IPS-NIHi7 (cell line): ENCODE measurements around the gene TMEM82.

ENCODE experiments used
- DNase-seq: peaks from one replicate; pipeline ENCODE4 v3.0.0; 2012; ENCODE audit warnings: mixed read lengths; ENCODE audit errors: extremely low spot score

The TMEM82 gene

DNA sequence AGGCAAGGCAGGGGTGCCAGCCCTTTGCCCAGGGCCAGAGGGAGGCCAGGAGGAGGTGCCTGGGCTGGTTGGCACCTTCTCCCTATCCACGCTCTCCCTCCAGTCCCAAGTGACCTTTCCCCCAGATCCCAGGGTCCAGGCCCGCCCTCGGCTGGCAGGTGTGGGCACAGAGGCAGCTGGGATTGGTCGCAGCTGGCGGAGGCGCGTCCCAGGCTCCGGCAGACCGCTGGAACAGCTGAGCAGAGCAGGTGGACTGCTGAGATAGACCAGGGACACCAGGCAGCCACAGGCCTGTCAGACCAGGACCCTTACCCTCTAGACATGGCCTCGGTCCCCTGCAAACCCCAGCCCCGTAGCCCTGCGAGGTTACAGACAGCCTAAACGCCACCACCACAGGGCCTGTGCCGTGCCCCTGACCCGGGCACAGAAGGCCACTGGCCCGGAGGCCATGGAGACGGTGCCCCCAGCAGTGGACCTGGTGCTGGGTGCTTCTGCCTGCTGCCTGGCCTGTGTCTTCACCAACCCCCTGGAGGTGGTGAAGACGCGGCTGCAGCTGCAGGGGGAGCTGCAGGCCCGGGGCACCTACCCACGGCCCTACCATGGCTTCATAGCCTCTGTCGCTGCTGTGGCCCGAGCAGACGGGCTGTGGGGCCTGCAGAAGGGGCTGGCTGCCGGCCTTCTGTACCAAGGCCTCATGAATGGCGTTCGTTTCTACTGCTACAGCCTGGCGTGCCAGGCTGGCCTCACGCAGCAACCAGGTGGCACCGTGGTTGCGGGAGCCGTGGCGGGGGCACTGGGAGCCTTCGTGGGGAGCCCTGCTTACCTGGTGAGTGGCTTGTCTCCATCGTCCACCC, 6.0 kb upstream of the TMEM82 start, which contains the start of gene SLC25A34:
TSS of gene SLC25A34 (plus strand) at position 221 of the 854 bp plus-strand sequence. CDS start at position 449, 228 bp downstream.
- DNase-seq, result peak; percentile 62

DNA sequence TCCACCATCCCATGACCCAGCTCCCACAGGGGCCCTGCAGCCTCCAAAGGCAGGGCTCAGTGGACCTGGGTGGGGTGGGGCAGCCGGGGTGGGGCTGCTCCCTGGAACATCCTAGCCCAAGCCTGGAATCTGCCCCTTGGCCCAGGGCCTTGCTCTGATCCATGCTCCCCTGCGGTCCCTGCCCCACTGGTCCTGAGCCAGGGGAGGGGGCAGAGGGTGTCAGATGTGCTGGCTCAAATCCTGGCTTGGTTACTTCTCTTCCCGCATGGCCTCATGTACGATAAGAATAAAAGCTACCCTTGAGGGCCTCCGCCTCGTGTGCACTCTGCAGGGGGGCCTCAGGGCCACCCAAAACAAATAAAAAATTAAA, 5.4 kb upstream of the TMEM82 start:
- no peak for DNase-seq

DNA sequence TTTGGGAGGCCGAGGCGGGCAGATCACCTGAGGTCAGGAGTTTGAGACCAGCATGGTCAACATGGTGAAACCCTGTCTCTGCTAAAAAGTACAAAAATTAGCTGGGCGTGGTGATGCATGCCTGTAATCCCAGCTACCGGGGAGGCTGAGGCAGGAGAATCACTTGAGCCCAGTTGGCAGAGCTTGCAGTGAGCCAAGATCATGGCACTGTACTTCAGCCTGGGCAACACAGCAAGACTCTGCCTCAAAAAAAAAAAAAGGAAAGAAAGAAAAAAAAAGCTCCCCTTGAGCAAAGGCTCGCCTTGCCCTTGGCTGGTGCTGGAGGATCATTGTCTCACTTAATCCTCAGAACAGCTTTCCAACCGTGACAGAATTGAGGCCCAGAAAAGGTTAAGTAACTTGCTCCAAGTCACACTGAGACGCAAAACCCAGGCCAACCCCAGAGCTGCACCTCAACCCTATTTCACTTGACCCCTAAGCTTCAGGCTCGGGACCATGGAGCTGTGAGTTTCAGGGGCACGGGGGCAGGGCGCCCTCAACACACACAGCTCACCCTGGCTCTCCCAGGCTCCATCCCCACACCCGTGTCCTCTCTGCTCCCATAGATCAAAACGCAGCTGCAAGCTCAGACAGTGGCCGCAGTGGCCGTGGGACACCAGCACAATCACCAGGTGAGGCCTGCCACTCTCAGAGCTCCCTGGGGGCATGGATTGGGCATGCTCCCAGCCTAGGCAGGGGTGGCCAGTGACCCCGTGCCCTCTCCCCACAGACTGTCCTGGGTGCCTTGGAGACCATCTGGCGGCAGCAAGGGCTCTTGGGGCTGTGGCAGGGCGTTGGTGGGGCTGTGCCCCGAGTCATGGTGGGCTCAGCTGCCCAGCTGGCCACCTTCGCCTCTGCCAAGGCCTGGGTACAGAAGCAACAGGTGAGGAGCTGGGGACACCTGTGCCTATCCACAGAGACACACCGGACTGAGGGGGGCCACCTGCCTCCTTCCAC, 4.7 kb upstream of the TMEM82 start:
- DNase-seq, result no peak

DNA sequence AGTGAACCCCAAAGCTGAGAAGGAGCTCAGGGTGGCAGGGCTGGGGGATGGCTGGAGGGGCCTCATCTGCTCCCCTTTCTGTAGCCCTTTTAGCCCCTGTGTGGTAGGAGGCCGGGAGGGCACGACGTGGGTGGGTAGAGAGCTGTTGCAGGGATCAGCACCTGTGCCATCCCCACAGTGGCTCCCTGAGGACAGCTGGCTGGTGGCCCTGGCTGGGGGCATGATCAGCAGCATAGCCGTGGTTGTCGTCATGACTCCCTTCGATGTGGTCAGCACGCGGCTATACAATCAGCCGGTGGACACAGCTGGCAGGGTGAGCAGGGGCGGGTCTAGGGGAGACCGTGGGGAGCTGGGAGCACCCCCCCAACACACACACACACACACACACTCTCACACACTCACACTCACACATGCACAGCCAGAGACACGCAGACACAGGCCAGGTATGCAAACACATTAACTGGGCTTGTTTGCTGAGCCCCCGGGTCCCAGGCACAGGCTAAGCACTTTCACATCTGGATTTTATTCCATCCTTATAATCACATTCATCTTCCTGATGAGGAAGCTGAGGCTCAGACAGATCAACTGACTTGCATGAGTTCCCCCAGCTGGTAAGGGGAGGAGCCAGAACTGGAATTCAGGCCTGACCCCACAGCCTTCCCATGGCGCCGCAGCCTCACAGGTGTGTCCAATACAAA, 3.7 kb upstream of the TMEM82 start:
- DNase-seq, result no peak

DNA sequence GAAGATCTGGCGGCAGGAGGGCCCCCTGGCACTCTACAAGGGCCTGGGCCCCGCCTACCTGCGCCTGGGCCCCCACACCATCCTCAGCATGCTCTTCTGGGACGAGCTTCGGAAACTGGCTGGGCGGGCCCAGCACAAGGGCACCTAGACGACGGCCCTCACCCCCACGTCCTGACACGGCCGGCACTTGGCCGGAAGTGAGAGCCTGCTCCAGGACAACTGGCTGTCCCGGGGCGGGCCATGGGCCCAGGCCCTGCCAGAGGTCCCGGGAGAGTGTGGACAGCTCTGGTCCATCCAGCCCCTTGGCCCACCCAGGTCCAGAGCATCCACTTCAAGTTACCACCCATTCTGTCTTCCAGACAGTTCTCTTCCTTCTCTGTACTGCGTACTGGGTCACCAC, 3.0 kb upstream of the TMEM82 start:
- DNase-seq, result no peak

DNA sequence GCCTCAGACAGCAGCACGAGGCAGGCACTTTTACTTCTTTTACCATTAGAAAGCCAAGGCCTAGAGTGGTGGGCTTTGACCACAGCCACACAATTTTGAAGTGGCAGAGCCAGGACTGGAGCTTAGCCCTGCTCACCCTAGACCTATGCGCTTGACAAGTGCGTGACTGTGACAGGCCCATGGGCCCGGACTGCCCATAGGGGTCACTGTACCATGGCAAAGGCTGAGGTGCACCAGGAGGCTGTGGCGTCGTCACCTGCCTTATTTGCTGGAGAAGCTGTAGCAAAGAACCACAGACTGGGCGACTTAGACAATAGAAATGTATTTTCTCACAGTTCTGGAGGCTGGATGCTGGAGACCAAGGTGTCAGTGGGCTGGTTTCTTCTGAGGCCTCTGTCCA, 2.6 kb upstream of the TMEM82 start:
- no peak for DNase-seq

DNA sequence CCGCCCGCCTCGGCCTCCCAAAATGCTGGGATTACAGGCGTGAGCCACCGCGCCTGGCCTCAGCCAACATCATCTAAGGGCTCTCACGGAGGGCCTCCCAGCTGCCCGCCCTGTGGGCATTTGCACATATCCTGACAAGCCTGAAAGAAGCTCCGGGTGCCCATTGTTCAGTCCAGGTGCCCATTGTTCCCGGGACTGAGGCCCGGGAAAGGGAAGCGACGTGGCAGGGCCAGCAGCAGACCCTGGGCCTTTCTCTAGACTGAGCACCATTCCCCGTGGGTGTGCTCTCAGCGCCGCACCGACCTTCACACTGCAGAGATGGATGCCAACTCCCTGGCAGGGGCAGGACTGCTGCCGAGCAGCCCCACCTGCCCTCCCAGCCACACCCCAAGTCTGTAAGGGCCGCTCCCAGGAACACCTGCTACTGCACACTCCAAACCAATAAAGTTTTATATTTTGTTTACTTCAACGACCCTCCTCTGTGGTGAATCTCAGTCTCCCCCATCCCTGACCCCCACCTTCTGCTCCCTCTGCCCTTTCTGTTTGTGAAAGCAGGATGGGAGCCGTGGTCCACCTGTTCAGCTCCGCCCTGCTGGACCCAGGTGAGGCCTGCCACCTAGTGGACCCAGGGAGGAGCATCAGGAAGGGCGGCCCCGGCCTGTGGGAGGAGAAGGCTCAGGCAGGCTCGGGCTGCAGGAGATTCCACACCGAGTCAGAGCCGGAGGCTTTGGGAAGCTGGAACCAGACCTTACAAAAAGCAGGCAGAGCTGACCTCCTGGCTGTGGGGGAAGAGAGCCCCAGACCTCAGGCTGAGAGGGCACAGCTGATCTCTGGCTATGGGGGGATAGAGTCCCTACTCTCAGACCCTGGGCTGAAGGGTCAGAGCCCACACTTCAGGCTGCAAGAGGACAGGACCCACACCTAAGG, 1.1 kb upstream of the TMEM82 start:
- DNase-seq, result peak; percentile 95

DNA sequence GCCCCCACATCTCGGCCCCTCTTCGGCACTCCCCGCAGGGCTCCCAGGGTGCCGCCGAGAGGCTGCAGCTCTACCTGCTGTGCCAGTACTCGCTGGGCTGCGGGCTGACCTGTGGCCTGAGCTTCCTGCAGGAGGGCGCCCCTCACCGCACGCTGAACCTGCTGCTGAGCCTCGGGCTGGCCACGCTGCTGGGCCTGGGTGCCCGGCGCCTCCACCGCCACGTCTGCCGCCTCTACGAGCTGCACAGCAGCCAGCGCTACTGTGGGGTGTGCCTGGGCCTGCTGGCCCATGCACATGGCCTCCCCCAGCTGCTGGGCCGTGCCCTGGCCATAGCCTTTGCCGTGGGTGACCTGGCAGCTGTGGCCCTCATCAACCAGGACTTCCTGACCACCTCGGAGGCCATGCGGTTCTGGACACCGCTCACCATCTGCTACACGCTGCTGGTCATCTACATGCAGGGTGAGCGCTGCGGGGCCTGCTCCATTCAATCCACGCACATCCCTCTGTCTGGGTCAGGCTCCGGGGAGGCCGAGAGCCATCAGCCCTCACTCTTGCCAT, 1.9 kb downstream of the TMEM82 start:
- DNase-seq, result no peak

DNA sequence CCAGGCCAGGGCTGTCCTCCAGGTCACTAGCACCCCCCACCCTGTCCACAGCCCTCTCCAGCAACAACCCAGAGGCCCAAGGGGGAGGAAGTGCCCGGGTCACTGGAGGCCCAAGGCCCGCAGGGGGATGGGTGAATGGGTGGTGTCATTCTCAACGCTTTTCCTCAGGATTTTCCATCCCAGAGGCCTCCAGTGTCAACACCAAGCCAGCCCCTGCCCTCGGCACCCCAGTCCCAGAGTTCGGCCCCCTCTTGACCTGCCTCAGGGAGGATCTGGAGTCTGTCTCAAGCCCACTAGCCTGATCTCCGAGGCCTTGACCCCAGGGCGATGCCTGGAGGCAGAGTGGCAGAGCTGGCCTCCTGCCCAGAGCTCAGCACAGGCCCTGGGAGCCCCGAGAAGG, 5.1 kb downstream of the TMEM82 start:
- no peak for DNase-seq

DNA sequence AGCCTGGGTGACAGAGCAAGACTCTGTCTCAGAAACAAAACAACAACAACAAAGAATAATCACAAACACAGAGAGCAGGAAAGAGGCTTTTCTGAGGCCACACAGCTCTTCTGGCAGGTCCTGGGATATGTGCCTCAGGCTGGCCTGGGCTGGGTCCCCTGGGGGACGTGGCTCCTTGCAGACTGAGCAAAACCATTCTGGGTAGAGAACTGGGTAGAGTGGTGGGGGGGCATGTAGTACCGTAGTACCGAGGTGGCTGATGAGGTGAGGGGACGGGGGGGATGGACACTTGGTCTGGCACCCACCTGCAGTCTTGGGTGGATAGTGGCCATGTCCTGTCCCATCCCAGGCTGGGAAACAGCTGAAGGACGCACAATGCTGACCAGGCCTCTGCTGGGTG, 6.0 kb downstream of the TMEM82 start:
- DNase-seq, result no peak

DNA sequence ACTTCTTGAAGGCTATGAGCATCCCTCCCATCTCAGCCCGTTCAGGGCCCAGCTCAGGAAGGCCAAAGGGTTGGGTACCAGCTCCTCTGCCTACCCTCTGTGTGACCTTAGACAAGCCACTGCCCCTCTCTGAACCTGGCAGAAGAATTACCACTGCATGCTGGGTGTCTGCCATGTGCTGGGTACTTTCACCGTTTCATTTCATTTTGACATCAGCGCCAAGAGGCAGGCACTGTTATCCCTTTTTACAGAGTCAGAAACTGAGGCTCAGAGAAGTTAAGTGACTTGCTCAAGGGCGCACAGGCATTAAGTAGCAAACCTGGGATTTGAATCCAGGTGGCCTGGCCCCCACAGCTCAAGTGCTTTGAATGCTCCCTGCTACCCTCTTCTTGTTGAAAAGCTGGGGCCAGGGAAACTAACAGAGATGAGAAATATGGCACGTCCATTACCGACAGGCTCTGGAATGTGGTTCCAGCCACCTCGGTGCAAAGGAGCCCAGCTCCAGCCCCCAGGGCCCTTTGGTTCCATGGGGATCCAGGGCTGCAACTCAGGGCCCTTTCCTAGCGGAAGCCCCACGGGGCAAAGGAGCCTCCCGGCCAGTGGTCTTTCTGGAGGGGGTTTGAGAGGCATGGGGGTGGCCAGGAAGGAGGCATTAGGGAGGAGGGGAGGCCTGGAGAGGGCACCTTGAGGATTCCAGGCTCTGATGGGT, 6.5 kb downstream of the TMEM82 start:
- no peak for DNase-seq

DNA sequence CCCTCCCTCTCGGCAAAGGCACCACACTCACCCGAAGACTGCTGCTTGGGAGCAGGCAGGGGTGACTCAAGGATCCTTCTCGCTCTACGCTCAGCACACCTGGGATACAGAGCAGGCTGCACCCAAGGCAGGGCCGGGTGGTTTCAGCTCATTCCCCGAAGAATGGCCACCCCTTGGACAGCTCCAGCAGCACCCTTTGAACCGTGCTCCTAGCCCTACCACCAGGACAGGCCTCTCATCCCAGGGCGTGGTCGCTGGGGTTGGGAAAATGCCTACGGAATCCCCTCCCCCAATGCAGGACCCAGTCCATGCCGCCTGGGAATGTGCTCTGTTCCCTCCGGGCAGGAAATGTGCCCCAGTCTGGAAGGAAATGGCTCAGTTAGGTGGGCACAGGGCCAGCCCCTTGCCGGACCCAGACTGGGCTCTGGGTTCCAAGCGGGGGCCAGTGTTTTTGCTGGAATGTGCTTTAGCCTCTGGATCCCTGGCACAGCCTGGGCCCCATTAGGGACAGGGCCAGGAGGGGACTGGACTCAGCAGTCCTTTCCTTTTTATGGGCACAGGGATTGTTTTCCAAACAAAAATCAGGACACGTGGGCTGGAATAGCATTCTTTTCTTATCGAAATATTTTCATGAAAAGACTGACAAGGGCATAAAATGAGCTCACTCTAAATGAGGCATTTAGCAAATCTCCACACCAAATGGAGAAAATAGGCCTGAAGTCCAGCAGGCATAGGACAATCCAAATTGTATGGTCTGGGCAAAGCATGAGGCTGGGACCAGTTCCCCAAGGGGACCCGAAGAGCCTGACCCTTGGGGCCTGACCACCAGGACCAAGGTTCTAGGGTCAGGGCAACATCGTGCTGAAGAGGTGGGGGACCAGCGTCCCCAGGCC, 7.3 kb downstream of the TMEM82 start:
- no peak for DNase-seq

DNA sequence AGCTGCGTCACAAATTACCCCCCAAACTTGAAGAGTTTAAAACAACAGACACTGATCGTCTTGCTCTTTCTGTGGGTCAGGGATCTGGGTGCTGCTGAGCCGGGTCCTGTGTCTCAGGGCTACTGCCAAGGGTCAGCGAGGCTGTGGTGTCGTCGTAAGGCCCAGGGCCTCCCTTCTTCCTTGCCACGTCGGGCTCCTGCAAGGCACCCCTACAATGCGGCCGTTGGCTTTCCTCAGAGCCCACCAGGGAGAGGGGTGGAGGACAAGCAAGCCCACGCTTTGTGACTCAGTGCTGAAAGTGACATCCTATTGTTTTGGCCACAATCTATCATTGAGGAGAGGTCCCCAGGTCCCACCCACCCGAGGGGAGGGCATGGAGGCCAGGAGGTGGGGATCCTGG, 8.6 kb downstream of the TMEM82 start:
- no peak for DNase-seq

DNA sequence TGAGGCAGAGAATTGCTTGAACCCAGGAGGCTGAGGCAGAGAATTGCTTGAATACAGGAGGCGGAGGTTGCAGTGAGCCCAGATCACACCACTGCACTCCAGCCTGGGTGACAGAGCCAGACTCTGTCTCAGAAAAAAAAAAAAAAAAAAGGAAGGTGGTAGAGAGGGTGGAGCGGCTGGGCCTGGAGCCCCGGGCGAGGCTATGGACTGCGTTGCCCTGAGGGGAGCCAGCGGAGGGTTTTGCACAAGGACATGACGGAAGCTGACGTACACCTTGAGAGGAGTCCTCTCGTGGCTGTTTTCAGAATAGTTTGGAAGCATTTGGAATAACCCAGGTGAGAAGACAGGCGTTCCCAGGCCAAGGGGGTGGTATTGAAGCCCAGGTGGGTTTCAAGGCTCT, 9.4 kb downstream of the TMEM82 start:
- no peak for DNase-seq

DNA sequence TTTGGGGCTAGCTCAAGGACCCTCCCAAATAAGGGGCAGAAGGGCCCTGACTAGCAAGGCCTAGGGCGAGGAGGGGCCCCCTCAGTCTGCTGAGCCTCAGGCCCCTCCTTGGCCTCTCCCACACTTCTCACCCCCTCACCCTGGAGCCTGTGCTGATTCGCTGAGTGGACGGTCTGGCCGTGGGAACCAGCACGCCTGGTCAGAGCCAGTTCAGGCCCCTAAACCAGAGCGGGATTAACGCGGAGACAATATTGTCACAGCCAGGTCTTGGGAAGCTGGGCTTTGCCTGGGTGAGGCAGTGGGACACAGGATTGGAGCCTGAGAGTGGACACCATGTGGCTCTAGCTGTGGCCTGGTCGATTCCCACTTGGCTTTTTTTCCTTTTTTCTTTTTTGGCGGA, 11.5 kb downstream of the TMEM82 start:
- no peak for DNase-seq

DNA sequence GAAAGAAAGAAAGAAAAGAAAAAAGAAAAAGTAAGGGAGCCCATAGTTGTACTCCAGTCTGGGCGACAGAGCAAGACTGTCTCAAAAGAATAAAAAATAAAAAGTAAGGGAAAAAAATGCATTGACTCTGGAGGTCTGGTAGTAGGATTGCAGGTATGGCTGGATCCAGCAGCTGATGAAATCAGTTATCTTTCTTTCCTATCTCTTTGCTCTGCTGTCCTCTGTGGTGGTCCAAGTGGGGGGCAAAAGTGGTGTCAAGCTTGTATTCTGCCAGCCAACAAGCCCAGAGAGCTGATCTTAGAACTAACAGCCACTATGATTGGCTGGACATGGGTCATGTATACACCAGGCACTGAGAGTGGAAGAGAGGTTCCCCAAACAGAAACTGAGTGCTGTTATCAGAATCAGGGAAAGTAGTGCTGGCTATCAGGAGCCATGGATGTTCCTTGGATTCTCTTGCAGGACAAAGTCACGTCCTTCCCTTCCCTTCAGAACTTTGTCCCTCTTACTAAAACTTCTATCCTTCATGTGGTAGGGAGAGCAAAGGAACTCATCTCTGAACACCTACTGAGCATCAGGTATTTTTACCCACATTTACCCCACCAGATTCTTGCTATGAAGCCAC, 12.8 kb downstream of the TMEM82 start:
- no peak for DNase-seq

DNA sequence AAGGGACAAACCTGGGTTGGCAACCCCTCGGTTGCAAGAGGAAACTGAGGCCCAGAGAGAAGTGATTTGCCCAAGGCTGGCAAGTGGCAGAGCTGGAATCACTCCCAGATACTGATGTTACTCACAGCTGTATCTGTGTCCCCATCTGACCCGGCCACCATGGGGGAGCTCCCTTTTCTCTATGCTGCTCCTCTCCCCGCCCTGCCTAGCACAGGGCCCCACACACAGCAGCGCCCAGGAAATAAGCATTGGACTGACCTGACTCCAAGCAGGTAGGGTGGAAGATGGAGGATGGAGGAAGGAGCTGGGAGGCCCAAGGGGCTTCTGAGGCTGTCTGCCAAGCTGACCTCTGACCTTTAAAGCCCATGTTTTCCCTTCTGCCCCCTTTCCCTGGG, 13.3 kb downstream of the TMEM82 start:
- no peak for DNase-seq
